H54 (cell line): ENCODE results near the gene SLC24A5.

Source experiments
- DNase-seq: peaks from one replicate; pipeline ENCODE4 v3.0.0; 2011; ENCODE audit warnings: low spot score, mixed read lengths; ENCODE audit not compliant: insufficient read length
- FAIRE-seq: peaks from 3 replicates; lab custom pipeline; 2011; peaks lifted over from hg19 to GRCh38; lab: Jason Lieb, UNC
- POLR2A ChIP-seq: IDR thresholded peaks from 2 replicates; pipeline ENCODE4 v1.6.1; 2011; ENCODE audit warnings: low read depth, mild to moderate bottlenecking, low read length

The SLC24A5 gene

GRCh38 chr15:48191574-48192225 is 70.9 kb downstream of the SLC24A5 start, which contains the start of gene CTXN2:
CTXN2 (plus strand) TSS chr15:48191665; CDS start chr15:48201301, 9,636 bp downstream.
- DNase-seq (no peak), FAIRE-seq (no peak)
- no peak for TF ChIP-seq POLR2A
